ENCODE measurements around the gene ITFG1. TPM values are rescaled to one million over a fixed set of nuclear protein-coding genes. Genes with fewer than 3 reads are reported as not detected.
"Not testable (repeated sequence)": the region's sequence is repeated elsewhere in the genome, so short reads cannot be mapped to it uniquely, and the experiment has no call there.

The ITFG1 gene
- total RNA-seq, 4 donors from 2014 or later: 40.7 to 54.0 (median 45.2) TPM

DNA sequence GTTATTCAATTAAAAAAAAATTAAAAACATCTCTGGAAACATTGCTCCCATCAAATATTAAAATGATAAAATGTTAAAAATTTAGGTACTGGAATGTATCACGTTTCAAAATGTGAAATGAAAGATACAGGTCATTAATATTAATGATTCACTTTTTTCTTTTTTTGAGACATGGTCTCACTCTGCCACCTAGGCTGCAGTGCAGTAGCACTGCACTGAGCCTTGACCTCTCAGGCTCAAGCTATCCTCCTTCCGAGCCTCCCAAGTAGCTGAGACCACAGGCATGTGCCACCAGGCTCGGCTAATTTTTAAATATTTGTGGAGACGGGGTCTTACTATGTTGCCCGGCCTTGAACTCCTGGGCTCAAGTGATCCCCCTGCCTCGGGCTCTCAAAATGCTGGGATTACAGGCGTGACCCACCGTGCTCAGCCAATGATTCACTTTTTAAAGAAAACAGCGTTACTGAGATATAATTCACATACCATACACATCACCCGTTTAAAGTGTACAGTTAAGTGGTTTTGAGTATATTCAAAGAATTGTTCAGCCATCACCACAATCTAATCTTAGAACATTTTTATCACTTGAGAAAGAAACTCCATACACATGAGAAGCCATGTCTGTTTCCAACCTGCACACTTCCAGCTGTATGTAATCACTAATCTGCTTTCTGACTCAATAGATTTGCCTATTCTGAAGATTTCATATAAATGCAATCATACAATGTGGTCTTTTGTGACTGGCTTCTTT, 298.0 kb downstream of the ITFG1 start:
- WGBS, 2 donors (ENCODE audit: low coverage in 1 of 2): 86 to 96% methylated on average over 5 to 10 of the region's 10 CpGs
- Histone ChIP-seq H3K36me3 (peaks cover 0 to 26% of the 10 kb centered on the region in 2 donors), H3K4me1 (no peaks in the 10 kb centered on the region), H3K9me3 (no peaks in the 10 kb centered on the region), H3K4me3 (no peak overlapping the region), H3K27ac (no peak overlapping the region), H3K27me3 (no peaks in the 10 kb centered on the region)
- ATAC-seq: no peak
- TF ChIP-seq, protein P1, sequence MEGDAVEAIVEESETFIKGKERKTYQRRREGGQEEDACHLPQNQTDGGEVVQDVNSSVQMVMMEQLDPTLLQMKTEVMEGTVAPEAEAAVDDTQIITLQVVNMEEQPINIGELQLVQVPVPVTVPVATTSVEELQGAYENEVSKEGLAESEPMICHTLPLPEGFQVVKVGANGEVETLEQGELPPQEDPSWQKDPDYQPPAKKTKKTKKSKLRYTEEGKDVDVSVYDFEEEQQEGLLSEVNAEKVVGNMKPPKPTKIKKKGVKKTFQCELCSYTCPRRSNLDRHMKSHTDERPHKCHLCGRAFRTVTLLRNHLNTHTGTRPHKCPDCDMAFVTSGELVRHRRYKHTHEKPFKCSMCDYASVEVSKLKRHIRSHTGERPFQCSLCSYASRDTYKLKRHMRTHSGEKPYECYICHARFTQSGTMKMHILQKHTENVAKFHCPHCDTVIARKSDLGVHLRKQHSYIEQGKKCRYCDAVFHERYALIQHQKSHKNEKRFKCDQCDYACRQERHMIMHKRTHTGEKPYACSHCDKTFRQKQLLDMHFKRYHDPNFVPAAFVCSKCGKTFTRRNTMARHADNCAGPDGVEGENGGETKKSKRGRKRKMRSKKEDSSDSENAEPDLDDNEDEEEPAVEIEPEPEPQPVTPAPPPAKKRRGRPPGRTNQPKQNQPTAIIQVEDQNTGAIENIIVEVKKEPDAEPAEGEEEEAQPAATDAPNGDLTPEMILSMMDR (IDR thresholded peaks at IDR 0.05): no peak
- TF ChIP-seq EP300 (IDR thresholded peaks at IDR 0.05) (no peak), POLR2A (IDR thresholded peaks at IDR 0.05) (no peak), POLR2AphosphoS5 (IDR thresholded peaks at IDR 0.05) (no peak)

DNA sequence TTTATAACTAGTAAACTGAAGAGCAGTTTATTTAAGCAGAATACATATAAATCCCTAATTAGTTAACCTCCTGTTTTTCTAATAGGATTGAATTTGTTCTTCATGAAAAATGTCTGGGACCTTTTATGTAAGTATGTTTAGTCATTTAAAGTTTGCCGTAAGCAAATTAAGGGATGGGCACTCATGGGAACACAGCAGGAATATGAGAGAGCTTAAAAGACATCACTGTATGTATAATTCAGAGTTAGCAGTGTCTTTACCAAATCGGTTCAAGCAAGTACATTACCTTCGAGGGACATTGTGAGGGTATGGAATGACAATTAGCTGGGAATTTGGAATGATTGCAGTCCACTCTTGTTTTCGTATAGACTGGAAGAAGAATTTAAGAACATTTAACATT, 299.4 kb downstream of the ITFG1 start:
- Histone ChIP-seq H3K9me3 (no peaks in the 10 kb centered on the region), H3K4me3 (no peak overlapping the region), H3K36me3 (peaks cover 0 to 40% of the 10 kb centered on the region in 2 donors), H3K27ac (no peak overlapping the region), H3K4me1 (no peaks in the 10 kb centered on the region), H3K27me3 (no peaks in the 10 kb centered on the region)
- ATAC-seq: no peak
- WGBS, 2 donors (ENCODE audit: low coverage in 1 of 2): 88% methylated on average over 4 of the region's 4 CpGs
- TF ChIP-seq POLR2A (IDR thresholded peaks at IDR 0.05) (no peak), EP300 (IDR thresholded peaks at IDR 0.05) (no peak), POLR2AphosphoS5 (IDR thresholded peaks at IDR 0.05) (no peak)
- TF ChIP-seq, protein P1 (IDR thresholded peaks at IDR 0.05): no peak

DNA sequence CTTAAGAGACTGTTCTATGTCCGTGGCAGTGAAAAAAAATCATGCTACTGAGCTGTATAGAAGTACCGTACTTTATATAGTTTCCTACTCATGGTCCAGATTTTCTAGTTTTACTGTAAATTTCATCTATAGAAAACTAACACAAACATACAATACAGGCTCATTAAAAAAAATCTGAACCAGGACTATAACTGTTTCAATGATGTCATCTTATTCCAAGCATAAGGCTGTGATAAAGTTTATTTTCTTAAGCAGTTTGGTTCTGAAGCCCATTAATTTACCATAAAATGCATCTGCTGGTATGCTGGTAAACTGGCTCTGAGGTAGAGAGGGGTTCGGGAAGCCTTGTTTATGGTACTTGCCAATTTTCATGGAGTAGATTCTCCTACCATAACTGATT, 300.4 kb downstream of the ITFG1 start:
- 80 to 90% methylated on average over 3 of the region's 3 CpGs for WGBS, 2 donors (ENCODE audit: low coverage in 1 of 2)
- Histone ChIP-seq H3K27ac (no peak overlapping the region), H3K36me3 (peaks cover 0 to 45% of the 10 kb centered on the region in 2 donors), H3K4me3 (no peak overlapping the region), H3K9me3 (no peaks in the 10 kb centered on the region), H3K4me1 (no peaks in the 10 kb centered on the region), H3K27me3 (no peaks in the 10 kb centered on the region)
- ATAC-seq: no peak
- TF ChIP-seq EP300 (IDR thresholded peaks at IDR 0.05) (no peak), POLR2A (IDR thresholded peaks at IDR 0.05) (no peak), POLR2AphosphoS5 (IDR thresholded peaks at IDR 0.05) (no peak)
- TF ChIP-seq, protein P1 (IDR thresholded peaks at IDR 0.05): no peak

DNA sequence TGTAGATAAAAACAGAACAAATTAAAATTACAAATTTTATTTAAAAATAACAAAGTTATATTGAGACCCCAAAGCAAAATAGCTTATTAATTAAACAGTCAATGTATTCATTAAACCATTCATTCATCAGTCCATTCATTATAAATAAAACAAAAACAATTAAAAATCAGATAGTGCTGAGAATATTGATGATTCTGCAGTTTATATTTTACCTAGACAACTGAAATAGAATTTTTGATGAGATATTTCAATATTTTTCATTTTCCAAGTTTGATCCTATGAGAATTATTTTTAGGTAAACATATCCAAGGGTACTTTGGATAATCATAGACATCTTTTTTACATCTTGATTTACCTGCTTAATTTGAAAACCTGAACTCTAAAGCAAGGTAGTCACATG, 301.9 kb downstream of the ITFG1 start:
- Histone ChIP-seq H3K9me3 (no peaks in the 10 kb centered on the region), H3K36me3 (peaks cover 0 to 54% of the 10 kb centered on the region in 2 donors), H3K4me1 (no peaks in the 10 kb centered on the region), H3K4me3 (no peak overlapping the region), H3K27me3 (no peaks in the 10 kb centered on the region), H3K27ac (no peak overlapping the region)
- TF ChIP-seq, protein P1 (IDR thresholded peaks at IDR 0.05): no peak
- TF ChIP-seq POLR2A (IDR thresholded peaks at IDR 0.05) (no peak), EP300 (IDR thresholded peaks at IDR 0.05) (no peak), POLR2AphosphoS5 (IDR thresholded peaks at IDR 0.05) (no peak)
- no peak for ATAC-seq

DNA sequence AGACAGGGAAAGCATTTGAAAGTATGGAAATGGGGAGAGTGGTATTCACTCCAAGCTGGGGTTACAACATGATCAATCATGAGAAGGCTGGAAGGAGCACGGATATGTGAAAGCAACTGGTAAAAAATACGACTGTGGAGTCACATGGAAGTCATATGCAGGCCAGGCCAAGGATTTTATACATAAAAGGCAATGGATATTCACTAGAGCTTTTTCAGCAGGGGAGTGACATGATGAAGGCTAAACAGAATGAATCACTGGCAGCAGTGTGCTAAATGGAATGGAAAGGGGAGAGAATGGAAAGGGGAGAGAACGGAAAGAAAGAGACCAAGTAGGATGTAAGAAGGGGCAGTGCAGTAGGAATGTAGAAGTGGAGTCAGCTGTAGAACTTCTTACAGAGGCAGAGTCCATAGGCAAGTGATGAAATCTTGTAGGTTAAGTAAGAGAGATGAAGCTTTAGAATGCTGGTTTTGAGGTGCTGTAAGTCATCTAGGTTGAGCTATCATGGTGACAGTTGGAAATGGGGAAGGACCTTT, 304.1 kb downstream of the ITFG1 start:
- H3K4me3 ChIP-seq: no peak overlapping the region
- 75 to 78% methylated on average over 3 of the region's 3 CpGs for WGBS, 2 donors (ENCODE audit: low coverage in 1 of 2)
- H3K27ac ChIP-seq: no peak overlapping the region
- no peaks in the 10 kb centered on the region for H3K4me1 ChIP-seq
- peaks cover 0 to 17% (median 0%) of the 10 kb centered on the region in 3 donors for H3K9me3 ChIP-seq
- TF ChIP-seq POLR2AphosphoS5 (IDR thresholded peaks at IDR 0.05) (no peak), POLR2A (IDR thresholded peaks at IDR 0.05) (no peak), EP300 (IDR thresholded peaks at IDR 0.05) (no peak)
- TF ChIP-seq, protein P1 (IDR thresholded peaks at IDR 0.05): no peak
- H3K27me3 ChIP-seq: no peaks in the 10 kb centered on the region
- H3K36me3 ChIP-seq: peaks cover 0 to 75% of the 10 kb centered on the region in 2 donors
- ATAC-seq: no peak

DNA sequence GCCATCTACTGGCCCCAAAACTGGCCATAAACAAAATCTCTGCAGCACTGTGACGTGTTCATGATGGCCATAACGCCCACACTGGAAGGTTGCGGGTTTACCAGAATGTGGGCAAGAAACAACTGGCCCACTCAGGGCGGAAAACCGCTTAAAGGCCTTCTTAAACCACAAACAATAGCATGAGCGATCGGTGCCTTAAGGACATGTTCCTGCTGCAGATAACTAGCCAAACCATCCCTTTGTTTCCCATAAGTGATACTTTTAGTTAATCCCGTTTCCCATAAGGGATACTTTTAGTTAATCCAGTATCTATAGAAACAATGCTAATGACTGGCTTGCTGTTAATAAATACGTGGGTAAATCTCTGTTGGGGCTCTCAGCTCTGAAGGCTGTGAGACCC, 308.4 kb downstream of the ITFG1 start:
- not testable (repeated sequence) for ATAC-seq, H3K4me1 ChIP-seq, H3K4me3 ChIP-seq, H3K27ac ChIP-seq, H3K27me3 ChIP-seq
- Histone ChIP-seq H3K9me3 (peaks cover 0 to 23% (median 0%) of the 10 kb centered on the region in 3 donors), H3K36me3 (peaks cover 0 to 52% of the 10 kb centered on the region in 2 donors)
- 96 to 100% methylated on average over 4 to 8 of the region's 9 CpGs for WGBS, 2 donors (ENCODE audit: low coverage in 1 of 2)

Measured in gastroesophageal sphincter (tissue), 4 donors.